Central memory CD8-positive, alpha-beta T cell (primary cell): ENCODE data around the gene WDFY1.

ENCODE experiments used
- ATAC-seq: fragments of 150-1000 bp; cut with Tn5 transposase; replicated peaks from 2 replicates; pipeline ENCODE4 v1.10.0; 2022; ENCODE audit warnings: mild to moderate bottlenecking, moderate FRiP score, moderate number of reproducible peaks; ENCODE audit not compliant: poor library complexity, severe bottlenecking; ENCODE audit errors: extremely low read depth
- DNase-seq, 2 donors: peaks; one replicate each; pipeline ENCODE4 v3.0.0; 2021; ENCODE audit warnings: low spot score in 2 of 2
- H3K27ac Mint-ChIP-seq: one replicate; pipeline ENCODE4 v1.8.0; 2022; ENCODE audit warnings: low read depth, mild to moderate bottlenecking, moderate library complexity, mixed read lengths
- H3K27me3 Mint-ChIP-seq: one replicate; pipeline ENCODE4 v1.8.0; 2022; ENCODE audit warnings: mixed read lengths
- H3K36me3 Mint-ChIP-seq: one replicate; pipeline ENCODE4 v1.8.0; 2022; ENCODE audit warnings: mild to moderate bottlenecking, moderate library complexity, mixed read lengths; ENCODE audit not compliant: insufficient read depth
- H3K4me1 Mint-ChIP-seq: one replicate; pipeline ENCODE4 v1.8.0; 2022; ENCODE audit warnings: mixed read lengths
- H3K4me3 Mint-ChIP-seq: one replicate; pipeline ENCODE4 v1.8.0; 2022; ENCODE audit warnings: mild to moderate bottlenecking, moderate library complexity, mixed read lengths
- H3K9me3 Mint-ChIP-seq: one replicate; pipeline ENCODE4 v1.8.0; 2022; ENCODE audit warnings: mixed read lengths

Gene WDFY1

GRCh38 chr2:223896833-223897311 is 48.3 kb downstream of the WDFY1 start:
- peak; percentile 49 for ATAC-seq
- Mint-ChIP-seq H3K4me1 (peaks cover 22% of the 10 kb centered on the region), H3K9me3 (no peaks in the 10 kb centered on the region), H3K27me3 (no peaks in the 10 kb centered on the region), H3K36me3 (peaks cover 45% of the 10 kb centered on the region), H3K4me3 (no peak overlapping the region), H3K27ac (peak overlapping the region; percentile 87)
- no peak for DNase-seq

DNA sequence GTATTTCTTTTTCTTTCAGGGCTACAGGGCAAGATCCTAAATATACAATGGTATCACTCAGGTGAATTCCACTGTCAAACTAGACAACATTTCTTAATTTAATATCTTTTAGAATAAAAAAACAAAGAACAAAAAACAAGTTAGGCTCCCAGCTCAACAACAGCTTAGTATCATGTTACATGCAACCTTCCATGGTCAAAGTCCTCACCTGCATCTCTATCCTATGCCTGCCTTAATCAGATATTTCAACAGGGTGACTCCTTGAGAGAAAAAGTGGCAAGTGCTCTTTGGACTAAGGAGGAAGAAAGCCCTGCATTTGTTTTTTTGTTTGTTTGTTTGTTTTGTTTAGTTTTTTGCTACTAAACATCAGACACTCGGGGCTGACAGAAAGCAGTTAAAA is 50.2 kb downstream of the WDFY1 start:
- Mint-ChIP-seq H3K4me1 (peaks cover 22% of the 10 kb centered on the region), H3K27ac (no peak overlapping the region), H3K4me3 (no peak overlapping the region), H3K36me3 (peaks cover 38% of the 10 kb centered on the region), H3K9me3 (no peaks in the 10 kb centered on the region), H3K27me3 (no peaks in the 10 kb centered on the region)
- no peak for ATAC-seq
- no peak for DNase-seq

GRCh38 chr2:223894009-223894408 is 51.1 kb downstream of the WDFY1 start:
- DNase-seq (no peak), ATAC-seq (no peak)
- peaks cover 34% of the 10 kb centered on the region for H3K36me3 Mint-ChIP-seq
- H3K27me3 Mint-ChIP-seq: no peaks in the 10 kb centered on the region
- H3K9me3 Mint-ChIP-seq: no peaks in the 10 kb centered on the region
- H3K4me1 Mint-ChIP-seq: peaks cover 19% of the 10 kb centered on the region
- no peak overlapping the region for H3K4me3 Mint-ChIP-seq
- peak overlapping the region; percentile 52 for H3K27ac Mint-ChIP-seq

DNA sequence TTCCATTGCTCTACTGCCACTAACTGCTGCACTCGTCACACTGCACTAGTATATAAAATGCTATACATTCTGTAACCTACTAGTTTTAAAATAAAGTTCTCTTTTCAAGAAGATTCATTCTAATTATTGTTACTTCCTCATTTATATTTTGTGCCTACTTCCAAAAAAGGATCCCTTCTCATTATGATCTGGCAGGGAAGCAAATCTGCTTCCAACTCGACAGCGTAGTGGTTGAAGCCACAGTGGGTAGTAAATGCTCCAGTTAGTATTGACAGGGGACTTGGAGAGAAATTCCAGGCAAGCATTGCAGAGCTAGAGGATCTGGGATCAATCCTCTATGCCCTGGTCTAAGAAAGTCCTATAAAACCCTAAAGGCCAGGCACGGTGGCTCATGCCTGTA is 54.4 kb downstream of the WDFY1 start:
- DNase-seq (no peak), ATAC-seq (no peak)
- H3K4me3 Mint-ChIP-seq: no peak overlapping the region
- no peaks in the 10 kb centered on the region for H3K4me1 Mint-ChIP-seq
- H3K36me3 Mint-ChIP-seq: peaks cover 34% of the 10 kb centered on the region
- no peaks in the 10 kb centered on the region for H3K9me3 Mint-ChIP-seq
- H3K27ac Mint-ChIP-seq: no peak overlapping the region
- no peaks in the 10 kb centered on the region for H3K27me3 Mint-ChIP-seq

GRCh38 chr2:223889229-223889628 is 55.9 kb downstream of the WDFY1 start:
- Mint-ChIP-seq H3K4me3 (no peak overlapping the region), H3K4me1 (no peaks in the 10 kb centered on the region)

DNA sequence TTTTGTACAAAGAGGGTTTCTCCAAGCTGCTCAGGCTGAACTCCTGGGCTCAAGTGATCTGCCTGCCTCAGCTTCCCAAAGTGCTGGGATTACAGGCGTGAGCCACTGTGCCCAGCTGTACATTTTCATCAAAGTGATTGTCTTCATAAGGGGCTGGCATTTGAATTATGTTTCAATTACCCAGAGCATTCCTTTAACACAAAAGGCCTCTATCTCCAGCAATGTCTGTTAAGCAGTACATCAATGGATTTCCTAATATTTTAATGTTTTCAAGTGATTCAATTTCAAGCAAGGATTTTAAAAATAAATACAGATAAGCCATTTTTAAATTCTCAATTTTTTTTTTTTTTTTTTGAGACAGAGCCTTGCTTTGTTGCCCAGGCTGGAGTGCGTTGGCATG is 56.9 kb downstream of the WDFY1 start:
- peaks cover 27% of the 10 kb centered on the region for H3K36me3 Mint-ChIP-seq
- H3K27me3 Mint-ChIP-seq: no peaks in the 10 kb centered on the region
- no peaks in the 10 kb centered on the region for H3K9me3 Mint-ChIP-seq
- H3K4me1 Mint-ChIP-seq: no peaks in the 10 kb centered on the region
- DNase-seq (no peak), ATAC-seq (no peak)
- H3K27ac Mint-ChIP-seq: no peak overlapping the region
- no peak overlapping the region for H3K4me3 Mint-ChIP-seq

More at GRCh38 chr2:223889229-223889628, 55.9 kb downstream of the WDFY1 start:
- ATAC-seq (no peak), DNase-seq (no peak)
- Mint-ChIP-seq H3K27ac (no peak overlapping the region), H3K27me3 (no peaks in the 10 kb centered on the region), H3K36me3 (peaks cover 35% of the 10 kb centered on the region), H3K9me3 (no peaks in the 10 kb centered on the region)

DNA sequence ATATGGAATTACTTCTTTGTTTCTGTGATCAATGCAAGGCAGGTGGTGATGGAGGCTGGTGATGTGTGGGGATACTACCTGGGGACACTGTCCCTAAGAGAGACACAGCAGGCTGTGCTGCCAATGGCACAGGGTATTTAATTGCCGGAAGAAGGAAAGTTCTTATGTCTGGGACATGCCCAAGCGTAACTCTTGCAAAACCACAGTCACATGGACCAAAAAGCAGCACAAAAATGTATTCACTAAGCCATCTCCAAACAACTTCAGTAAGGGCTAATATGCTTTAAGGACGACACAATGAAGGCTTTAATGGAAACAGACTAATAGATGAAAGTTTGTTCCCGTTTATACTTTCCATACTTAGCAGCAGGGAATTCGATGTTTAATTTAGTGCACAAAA is 58.0 kb downstream of the WDFY1 start:
- ATAC-seq: no peak
- peaks cover 22% of the 10 kb centered on the region for H3K36me3 Mint-ChIP-seq
- H3K4me1 Mint-ChIP-seq: no peaks in the 10 kb centered on the region
- no peak overlapping the region for H3K4me3 Mint-ChIP-seq
- no peaks in the 10 kb centered on the region for H3K9me3 Mint-ChIP-seq
- H3K27ac Mint-ChIP-seq: no peak overlapping the region
- no peak for DNase-seq
- H3K27me3 Mint-ChIP-seq: no peaks in the 10 kb centered on the region

- no peak for ATAC-seq
- Mint-ChIP-seq H3K36me3 (peaks cover 25% of the 10 kb centered on the region), H3K27ac (no peak overlapping the region), H3K4me1 (no peaks in the 10 kb centered on the region), H3K4me3 (no peak overlapping the region), H3K27me3 (no peaks in the 10 kb centered on the region), H3K9me3 (no peaks in the 10 kb centered on the region)
- no peak for DNase-seq
Measured at GRCh38 chr2:223886726-223887125, 58.4 kb downstream of the WDFY1 start.

DNA sequence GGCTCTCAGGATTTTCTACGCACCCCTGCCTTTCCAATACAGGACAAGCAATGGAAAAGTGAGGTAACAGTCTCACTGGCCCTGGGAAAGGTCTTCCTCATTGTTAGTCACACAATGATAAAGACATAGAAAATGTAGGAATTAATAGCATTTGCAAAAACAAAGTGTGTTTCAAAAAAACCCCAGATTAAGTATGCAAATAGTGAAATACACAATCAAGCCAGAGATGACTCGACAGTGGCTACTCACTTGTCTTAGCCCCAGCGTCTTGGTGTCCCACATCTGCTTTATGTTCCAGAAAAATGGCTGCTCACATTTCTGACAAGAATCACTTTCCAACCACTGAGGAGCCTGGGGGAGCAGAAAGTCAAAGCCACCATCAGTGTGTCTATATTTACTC is 60.7 kb downstream of the WDFY1 start:
- Mint-ChIP-seq H3K4me1 (no peaks in the 10 kb centered on the region), H3K27me3 (no peaks in the 10 kb centered on the region), H3K27ac (no peak overlapping the region), H3K9me3 (no peaks in the 10 kb centered on the region), H3K4me3 (no peak overlapping the region), H3K36me3 (peaks cover 34% of the 10 kb centered on the region)
- ATAC-seq: no peak
- DNase-seq: no peak

DNA sequence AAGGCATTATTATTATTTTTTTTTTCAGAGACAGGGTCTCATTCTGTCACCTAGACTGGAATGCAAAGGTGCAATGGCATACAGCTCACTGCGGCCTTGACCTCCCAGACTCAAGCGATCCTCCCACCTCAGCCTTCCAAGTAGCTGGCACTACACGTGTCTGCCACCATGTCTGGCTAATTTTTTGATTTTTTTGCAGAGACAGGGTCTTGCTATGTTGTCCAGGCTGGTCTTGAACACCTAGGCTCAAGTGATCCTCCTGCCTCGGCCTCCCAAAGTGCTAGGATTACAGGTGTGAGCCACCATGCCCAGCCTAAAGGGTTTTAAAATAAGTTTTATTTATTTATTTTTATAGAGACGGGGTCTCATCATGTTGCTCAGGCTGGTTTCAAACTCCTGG is 62.4 kb downstream of the WDFY1 start:
- Mint-ChIP-seq H3K4me1 (no peaks in the 10 kb centered on the region), H3K9me3 (no peaks in the 10 kb centered on the region), H3K4me3 (no peak overlapping the region), H3K27ac (no peak overlapping the region), H3K36me3 (peaks cover 41% of the 10 kb centered on the region), H3K27me3 (no peaks in the 10 kb centered on the region)
- ATAC-seq (no peak), DNase-seq (no peak)

DNA sequence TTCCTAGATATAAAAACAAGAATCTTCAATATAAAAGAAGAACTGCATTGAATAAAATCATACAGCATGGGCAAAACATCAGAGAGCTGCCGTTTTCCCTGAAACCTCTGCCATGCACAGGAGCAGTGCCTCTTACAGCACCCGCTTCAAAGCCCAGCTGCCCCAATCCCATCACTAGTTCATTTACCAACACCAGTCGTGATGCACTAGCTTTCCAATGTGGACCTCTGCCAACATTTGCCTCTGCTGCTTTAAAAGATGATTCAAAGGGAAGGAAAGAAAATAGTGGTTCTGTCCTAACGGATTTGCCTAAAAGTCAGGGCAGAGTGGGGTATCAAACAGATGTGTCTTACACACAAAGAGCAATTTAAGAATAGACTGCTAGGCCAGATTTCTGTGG is 64.3 kb downstream of the WDFY1 start:
- no peaks in the 10 kb centered on the region for H3K27me3 Mint-ChIP-seq
- no peak overlapping the region for H3K27ac Mint-ChIP-seq
- H3K9me3 Mint-ChIP-seq: no peaks in the 10 kb centered on the region
- H3K36me3 Mint-ChIP-seq: peaks cover 47% of the 10 kb centered on the region
- DNase-seq (no peak), ATAC-seq (no peak)
- H3K4me1 Mint-ChIP-seq: no peaks in the 10 kb centered on the region
- H3K4me3 Mint-ChIP-seq: no peak overlapping the region

DNA sequence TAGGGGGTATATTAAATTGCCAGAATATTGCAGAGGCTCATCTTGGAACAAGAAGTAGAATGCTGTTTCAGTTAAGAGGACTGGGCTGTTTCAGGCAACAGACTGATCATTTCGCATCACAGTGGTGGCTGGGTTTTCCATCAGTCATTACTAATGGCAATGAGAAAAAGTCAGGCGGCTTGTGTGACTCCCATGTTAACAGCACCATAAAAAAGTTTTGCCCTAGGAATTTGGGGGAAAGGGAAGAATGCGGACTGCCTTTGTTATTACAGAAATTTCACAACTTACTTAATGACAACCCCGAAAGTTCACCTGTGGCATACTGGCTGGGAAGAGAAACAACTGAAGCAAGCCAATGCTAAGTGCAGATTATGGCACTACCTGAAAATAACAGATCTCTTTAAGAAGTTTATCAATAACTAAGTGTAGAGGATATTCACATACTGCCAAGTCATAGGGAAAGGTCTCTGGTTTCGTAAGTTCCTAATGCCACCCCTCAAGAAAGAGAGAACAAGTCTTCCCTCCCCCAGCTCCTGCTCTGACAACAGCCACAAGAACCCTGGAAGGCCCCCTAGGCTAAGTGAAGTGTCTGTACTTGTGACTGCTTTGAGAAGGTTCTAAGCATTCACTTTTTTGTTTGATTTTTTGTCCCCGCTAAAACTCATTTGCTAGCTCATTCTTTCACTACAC is 67.3 kb downstream of the WDFY1 start:
- Mint-ChIP-seq H3K27me3 (no peaks in the 10 kb centered on the region), H3K36me3 (peaks cover 42% of the 10 kb centered on the region), H3K9me3 (no peaks in the 10 kb centered on the region), H3K27ac (peak overlapping the region; percentile 53), H3K4me3 (no peak overlapping the region), H3K4me1 (no peaks in the 10 kb centered on the region)
- ATAC-seq (no peak), DNase-seq (no peak)

DNA sequence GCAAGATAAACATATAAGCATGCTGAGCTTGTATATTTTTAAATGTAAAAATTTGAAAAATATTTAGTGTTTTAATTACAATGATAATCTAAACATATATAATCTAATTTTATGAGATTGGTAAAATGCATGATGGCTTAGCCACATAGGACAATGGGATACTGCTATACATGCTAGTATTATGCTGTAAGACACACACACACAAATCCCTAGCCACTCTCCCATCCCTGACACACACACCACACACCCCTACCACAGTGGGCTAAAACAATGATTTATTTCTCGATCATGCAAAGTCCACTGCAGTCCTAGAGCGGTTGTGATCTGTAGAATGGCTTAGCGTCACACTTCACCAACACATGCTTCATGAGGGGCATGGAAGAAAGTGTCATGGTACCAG is 71.5 kb downstream of the WDFY1 start:
- Mint-ChIP-seq H3K4me3 (no peak overlapping the region), H3K27ac (no peak overlapping the region), H3K36me3 (peaks cover 27% of the 10 kb centered on the region), H3K9me3 (no peaks in the 10 kb centered on the region), H3K27me3 (no peaks in the 10 kb centered on the region), H3K4me1 (no peaks in the 10 kb centered on the region)
- no peak for DNase-seq
- ATAC-seq: no peak
